ENCODE data around the gene EVA1C.
A peak's percentile ranks its signal among the peaks of the same experiment; 100 is the strongest.
"Not testable (repeated sequence)": the region's sequence is repeated elsewhere in the genome, so short reads cannot be mapped to it uniquely, and the experiment has no call there.

EVA1C gene

DNA sequence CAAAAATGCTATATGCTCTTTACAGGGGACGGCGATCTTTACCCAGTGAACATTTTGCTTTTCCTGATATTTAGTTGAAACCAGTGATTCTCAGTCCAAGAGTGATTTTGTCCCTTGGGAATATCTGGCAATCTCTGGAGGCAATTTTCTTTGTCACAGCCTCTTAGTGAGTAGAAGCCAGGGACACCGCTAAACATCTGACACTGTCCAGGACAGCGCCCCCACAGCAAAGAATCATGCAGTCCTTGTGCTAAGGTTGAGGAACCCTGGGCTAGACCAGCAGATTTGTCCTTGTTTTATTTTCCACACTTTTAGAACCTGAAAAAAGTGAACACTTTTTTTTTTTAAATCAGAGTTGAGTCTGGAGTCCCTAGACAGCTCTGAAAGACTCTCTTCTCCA, 13.1 kb downstream of the EVA1C start:
- H3K36me3 ChIP-seq: no peaks in the 10 kb centered on the region
- no peak overlapping the region for H3K4me2 ChIP-seq
- no peak overlapping the region for H3K9ac ChIP-seq
- TF ChIP-seq Cebpa-rat (IDR thresholded peaks at IDR 0.05): no peak
- H3K27me3 ChIP-seq: no peaks in the 10 kb centered on the region
- no peak overlapping the region for H3K27ac ChIP-seq
- H3K4me1 ChIP-seq: no peaks in the 10 kb centered on the region
- H4K20me1 ChIP-seq: no peaks in the 10 kb centered on the region
- H3K4me3 ChIP-seq: no peak overlapping the region
- H3K9me3 ChIP-seq (replicated peaks in 1 of 11): peaks cover 5 to 19% (median 12%) of the 10 kb centered on the region in 11 experiments; a peak in 15 of 22 replicates

DNA sequence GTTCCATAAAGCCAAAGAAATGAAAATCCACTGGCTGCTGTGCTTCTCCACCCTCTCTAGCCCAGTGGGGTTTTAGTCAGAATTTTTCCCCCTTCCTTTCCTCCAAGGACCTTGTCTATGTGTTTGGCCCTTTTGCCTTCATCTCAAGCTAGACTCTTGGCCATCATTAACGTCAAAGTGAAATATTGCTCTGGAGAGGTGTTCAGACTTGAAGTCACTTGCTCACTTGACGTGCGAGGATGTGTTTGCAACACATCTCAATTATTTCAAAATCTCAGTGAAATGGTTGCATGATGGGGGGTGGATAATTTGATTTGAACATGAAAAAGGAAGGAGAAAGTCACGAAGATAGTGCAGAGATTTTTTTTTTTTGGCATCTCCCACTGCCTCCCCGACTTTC, 13.6 kb downstream of the EVA1C start:
- TF ChIP-seq Cebpa-rat (IDR thresholded peaks at IDR 0.05): no peak
- no peak overlapping the region for H3K4me2 ChIP-seq
- H3K9ac ChIP-seq: no peak overlapping the region
- H3K27ac ChIP-seq: no peak overlapping the region
- no peaks in the 10 kb centered on the region for H3K4me1 ChIP-seq
- peaks cover 7 to 24% (median 15%) of the 10 kb centered on the region in 11 experiments; a peak in 15 of 22 replicates for H3K9me3 ChIP-seq (replicated peaks in 1 of 11)
- H3K36me3 ChIP-seq: no peaks in the 10 kb centered on the region
- no peak overlapping the region for H3K4me3 ChIP-seq
- H3K27me3 ChIP-seq: no peaks in the 10 kb centered on the region
- H4K20me1 ChIP-seq: no peaks in the 10 kb centered on the region

DNA sequence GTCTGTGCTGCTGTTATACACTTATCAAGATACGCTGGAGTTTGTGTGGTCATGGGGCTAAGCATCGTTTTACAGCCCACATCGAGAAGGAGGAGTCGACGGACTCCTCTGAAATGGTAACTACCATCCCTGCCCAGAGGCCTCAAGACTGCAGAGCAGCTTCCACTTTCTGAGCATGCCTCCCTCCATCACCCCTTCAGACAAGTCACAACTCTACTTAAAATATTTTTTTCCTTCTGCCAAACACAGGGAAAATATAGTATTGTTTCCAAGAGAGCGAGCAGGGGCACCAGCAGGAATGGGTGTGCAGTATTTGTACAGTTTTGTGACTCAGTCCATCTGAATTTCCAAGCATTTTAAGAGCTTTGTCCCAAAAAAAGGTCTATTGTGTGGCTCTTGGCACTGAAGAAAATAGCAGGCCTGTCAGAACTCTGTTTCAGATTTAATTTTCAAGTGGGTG, 14.1 kb downstream of the EVA1C start:
- Histone ChIP-seq H3K9ac (no peak overlapping the region), H3K4me2 (no peak overlapping the region), H3K9me3 (replicated peaks in 1 of 11) (peaks cover 7 to 26% (median 17%) of the 10 kb centered on the region in 11 experiments; a peak in 15 of 22 replicates), H3K4me3 (no peak overlapping the region), H3K27me3 (no peaks in the 10 kb centered on the region), H3K36me3 (no peaks in the 10 kb centered on the region), H3K27ac (no peak overlapping the region), H3K4me1 (no peaks in the 10 kb centered on the region), H4K20me1 (no peaks in the 10 kb centered on the region)
- TF ChIP-seq Cebpa-rat (IDR thresholded peaks at IDR 0.05): no peak

DNA sequence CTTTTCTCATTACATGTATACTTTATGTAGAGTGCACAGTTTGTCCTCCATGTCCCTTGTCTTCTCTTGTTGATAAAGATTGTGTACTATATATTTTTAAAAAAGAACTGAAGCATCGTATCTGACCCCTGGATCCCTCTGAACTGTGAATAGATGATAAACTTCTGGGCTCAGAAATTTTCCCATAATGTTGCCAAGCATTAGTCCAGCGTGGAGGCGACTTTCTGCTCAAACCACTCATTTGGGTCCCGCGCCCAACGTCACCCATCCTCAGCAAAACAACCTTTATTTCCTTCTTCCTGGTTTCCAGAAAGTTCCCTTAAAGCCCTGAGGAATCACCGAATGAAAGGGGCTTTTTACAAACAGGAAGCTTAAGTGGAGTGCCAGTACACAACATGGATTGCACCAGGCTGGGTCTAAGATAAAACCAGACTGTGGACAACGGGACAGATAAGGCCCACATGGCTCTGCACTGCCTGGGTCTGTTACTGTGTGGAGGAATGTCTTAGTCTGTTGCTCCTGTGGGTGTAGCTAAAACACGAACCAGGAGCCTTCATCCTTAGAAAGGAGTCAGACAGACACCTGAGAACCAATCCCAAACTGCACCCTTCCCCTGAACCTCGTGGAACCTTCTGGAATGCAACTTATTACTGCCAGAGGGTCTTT, 15.6 kb downstream of the EVA1C start:
- Histone ChIP-seq H3K9ac (no peak overlapping the region), H4K20me1 (no peaks in the 10 kb centered on the region), H3K9me3 (replicated peaks in 1 of 11) (peaks cover 3 to 19% (median 10%) of the 10 kb centered on the region in 11 experiments; a peak in 10 of 22 replicates), H3K4me2 (no peak overlapping the region), H3K27ac (no peak overlapping the region), H3K4me3 (no peak overlapping the region), H3K4me1 (no peaks in the 10 kb centered on the region), H3K27me3 (no peaks in the 10 kb centered on the region), H3K36me3 (no peaks in the 10 kb centered on the region)
- TF ChIP-seq Cebpa-rat (IDR thresholded peaks at IDR 0.05): no peak

DNA sequence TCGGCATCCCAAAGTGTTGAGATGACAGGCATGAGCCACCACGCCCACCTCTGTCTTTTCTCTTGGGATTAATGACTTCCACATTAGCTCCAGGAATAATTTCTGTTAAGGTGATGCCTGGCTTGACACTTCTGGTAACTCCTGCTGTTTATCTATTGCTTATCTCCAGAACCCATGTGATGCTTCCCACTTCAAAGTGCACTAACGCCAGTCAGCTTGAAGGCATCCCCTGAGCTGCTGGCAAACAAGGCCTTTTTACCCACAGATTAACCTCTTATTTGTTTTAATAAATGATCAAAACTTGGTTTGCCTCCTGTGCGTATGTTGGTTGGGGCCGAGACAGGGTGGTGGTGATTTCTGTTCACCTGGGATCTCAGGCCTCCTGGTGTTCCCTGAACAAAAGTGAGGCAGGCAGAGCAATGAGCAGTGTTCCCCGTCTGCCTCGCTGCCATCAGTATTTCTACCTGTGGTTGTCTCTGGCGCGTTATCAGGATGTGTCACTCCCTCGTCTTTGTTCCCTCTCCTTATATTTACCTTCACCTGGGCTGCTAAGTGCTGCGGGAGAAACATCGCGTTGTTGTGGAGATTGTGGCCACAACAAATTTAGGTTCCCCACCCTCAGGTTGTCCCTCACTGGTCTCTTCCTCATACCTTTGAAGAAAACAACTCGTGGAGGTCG, 20.6 kb downstream of the EVA1C start:
- not testable (repeated sequence) for H4K20me1 ChIP-seq, H3K9ac ChIP-seq, H3K4me2 ChIP-seq, H3K4me3 ChIP-seq, H3K27ac ChIP-seq, H3K36me3 ChIP-seq, H3K27me3 ChIP-seq
- Histone ChIP-seq H3K9me3 (replicated peaks in 1 of 11) (peaks cover 3 to 19% (median 10%) of the 10 kb centered on the region in 11 experiments; a peak in 10 of 22 replicates), H3K4me1 (peaks cover 4 to 13% (median 10%) of the 10 kb centered on the region in 10 experiments; a peak in 19 of 20 replicates)

DNA sequence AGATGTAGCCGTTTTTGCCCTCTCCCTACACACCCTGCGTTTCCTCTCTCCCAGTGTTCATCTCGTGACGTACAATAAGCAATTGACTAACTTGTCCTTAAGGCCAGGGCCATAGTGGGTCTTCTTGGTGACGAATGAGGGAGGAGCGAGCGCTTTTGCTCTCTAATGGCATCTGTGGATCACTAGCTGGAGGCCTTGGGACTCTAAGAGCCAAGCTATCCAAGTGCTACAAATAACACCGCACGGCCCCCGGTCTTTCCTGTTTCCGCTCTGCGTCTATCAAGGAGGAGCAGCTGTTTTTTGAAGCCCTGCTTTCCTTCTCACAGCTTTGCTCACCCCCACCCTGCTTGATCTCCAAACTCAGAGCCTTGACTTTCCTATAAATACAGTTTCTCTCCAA, 25.2 kb downstream of the EVA1C start:
- no peak for TF ChIP-seq Cebpa-rat (IDR thresholded peaks at IDR 0.05)
- peaks cover 4 to 16% (median 12%) of the 10 kb centered on the region in 10 experiments; a peak in 19 of 20 replicates for H3K4me1 ChIP-seq
- no peaks in the 10 kb centered on the region for H3K9me3 ChIP-seq (replicated peaks in 1 of 11)

DNA sequence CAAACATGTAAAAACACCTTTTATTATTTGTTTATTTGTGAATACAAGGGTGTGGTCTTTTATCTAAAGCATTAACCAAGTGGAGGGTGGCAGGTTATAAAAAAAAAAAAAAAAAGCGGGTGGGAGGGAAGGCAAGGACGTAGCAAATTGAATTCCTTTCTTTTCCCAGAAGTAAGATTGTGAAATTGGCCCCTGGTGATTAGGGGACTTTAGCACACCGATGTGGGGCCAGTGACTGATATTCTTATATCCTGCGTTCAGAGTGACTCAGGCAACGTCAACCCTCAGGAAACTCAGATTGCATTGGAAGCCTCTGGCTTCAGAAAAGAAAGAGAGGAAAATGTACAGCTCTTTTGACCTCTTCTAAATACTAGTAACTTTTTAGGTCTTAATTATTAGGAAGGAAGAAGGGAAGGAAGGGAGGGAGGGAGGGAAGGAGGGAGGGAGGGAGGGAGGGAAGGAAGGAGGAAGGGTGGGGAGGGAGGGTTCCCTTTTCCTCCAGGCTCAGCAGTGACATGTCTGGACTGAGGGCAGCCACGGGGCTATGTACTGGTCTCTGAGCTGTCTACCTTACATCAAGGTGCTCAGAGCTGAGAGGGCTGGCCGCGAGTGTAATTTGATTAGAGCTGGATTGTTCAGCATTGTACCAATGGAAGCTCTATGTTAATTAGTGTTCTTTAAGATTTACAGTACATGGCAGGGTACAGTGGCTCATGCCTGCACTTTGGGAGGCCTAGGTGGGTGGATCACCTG, 30.2 kb downstream of the EVA1C start:
- Histone ChIP-seq H3K4me2 (no peak overlapping the region), H3K4me1 (peaks cover 2 to 7% (median 5%) of the 10 kb centered on the region in 10 experiments; a peak in 17 of 20 replicates), H3K27me3 (no peaks in the 10 kb centered on the region), H3K27ac (no peak overlapping the region), H3K9me3 (replicated peaks in 1 of 11) (peaks cover 10 to 24% (median 17%) of the 10 kb centered on the region in 11 experiments; a peak in 18 of 22 replicates), H4K20me1 (no peaks in the 10 kb centered on the region), H3K9ac (no peak overlapping the region), H3K4me3 (no peak overlapping the region), H3K36me3 (no peaks in the 10 kb centered on the region)
- no peak for TF ChIP-seq Cebpa-rat (IDR thresholded peaks at IDR 0.05)

More for the DNA sequence above, 25.2 kb downstream of the EVA1C start:
- Histone ChIP-seq H3K27me3 (no peaks in the 10 kb centered on the region), H4K20me1 (no peaks in the 10 kb centered on the region), H3K27ac (peak overlapping the region in 3 of 11 experiments; percentile 0 to 14 (median 8); a peak in 2 of 22 replicates), H3K36me3 (no peaks in the 10 kb centered on the region), H3K4me2 (peak overlapping the region; percentile 38 to 80 (median 70)), H3K9ac (0 out of 22 replicates have a peak overlapping the region, but pooled peaks of 1 of the 11 experiments have one; percentile 2), H3K4me3 (no peak overlapping the region)

DNA sequence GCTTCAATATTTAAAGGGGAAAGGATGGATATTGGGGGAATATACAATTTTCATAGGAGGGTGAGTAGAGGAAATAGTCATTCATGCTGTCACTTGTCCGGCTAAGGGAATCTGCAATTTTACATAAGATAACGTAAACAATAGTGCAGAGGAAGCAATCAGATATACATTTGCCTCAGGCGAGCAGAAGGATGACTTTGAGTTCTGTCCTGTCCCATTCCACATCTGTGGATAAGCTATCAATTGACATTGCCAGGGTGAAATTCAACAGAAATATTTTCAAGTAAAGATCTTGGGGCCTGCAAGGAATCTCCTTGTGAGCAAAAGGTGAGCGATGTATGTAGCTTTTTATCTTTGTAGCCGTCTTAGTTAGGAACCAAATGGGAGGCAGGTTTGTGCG, 32.6 kb downstream of the EVA1C start:
- no peaks in the 10 kb centered on the region for H3K36me3 ChIP-seq
- no peaks in the 10 kb centered on the region for H4K20me1 ChIP-seq
- H3K4me3 ChIP-seq: no peak overlapping the region
- H3K27me3 ChIP-seq: no peaks in the 10 kb centered on the region
- H3K9me3 ChIP-seq (replicated peaks in 1 of 11): peaks cover 10 to 24% (median 17%) of the 10 kb centered on the region in 11 experiments; a peak in 18 of 22 replicates
- H3K4me2 ChIP-seq: no peak overlapping the region
- H3K4me1 ChIP-seq: no peaks in the 10 kb centered on the region
- H3K9ac ChIP-seq: no peak overlapping the region
- TF ChIP-seq Cebpa-rat (IDR thresholded peaks at IDR 0.05): no peak
- no peak overlapping the region for H3K27ac ChIP-seq

DNA sequence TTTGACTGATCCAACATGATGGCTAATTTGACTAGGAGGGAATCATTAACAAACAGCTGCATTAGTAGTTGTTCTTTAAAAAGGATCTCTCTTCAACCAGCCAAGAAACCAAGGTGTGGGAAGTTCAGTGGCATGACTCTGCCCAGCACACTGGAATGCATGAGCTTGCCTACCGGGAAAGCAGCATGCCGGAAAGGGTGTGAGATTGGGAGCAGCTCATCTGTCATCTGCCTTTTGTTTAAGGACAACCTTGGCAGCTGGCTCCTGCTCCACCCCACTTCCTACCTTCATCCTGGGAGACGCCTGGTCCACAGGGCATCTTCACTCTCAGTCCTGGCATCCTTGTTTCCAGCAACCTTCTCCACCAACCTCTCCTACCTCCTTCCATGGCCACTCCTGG, 33.9 kb downstream of the EVA1C start:
- not testable (repeated sequence) for H3K4me1 ChIP-seq, H3K27ac ChIP-seq, H3K27me3 ChIP-seq, H3K9ac ChIP-seq, H3K36me3 ChIP-seq, H3K4me2 ChIP-seq, H3K4me3 ChIP-seq, H4K20me1 ChIP-seq
- H3K9me3 ChIP-seq (replicated peaks in 1 of 11): peaks cover 10 to 24% (median 17%) of the 10 kb centered on the region in 11 experiments; a peak in 18 of 22 replicates

Measured in BLaER1 treated with 17β-estradiol and CSF1 and Interleukin-3, amounts not matched to agents 10 nM and 100 nM (cell line).